ENCODE results near the gene GTF2A1L.

- TF ChIP-seq CTCF (IDR thresholded peaks at IDR 0.05; ENCODE audit: poor library complexity, severe bottlenecking) (no peak), REST (IDR thresholded peaks at IDR 0.05; ENCODE audit: borderline replicate concordance) (no peak), EZH2 (IDR thresholded peaks at IDR 0.05; ENCODE audit: borderline replicate concordance, insufficient read depth, low read length, poor library complexity, severe bottlenecking) (no peak), TAF1 (IDR thresholded peaks at IDR 0.05; ENCODE audit: low read depth) (no peak), POLR2AphosphoS5 (IDR thresholded peaks at IDR 0.05) (no peak), EP300 (conservative IDR thresholded peaks at IDR 0.05; ENCODE audit: poor library complexity, severe bottlenecking) (no peak)
Observed at GRCh38 chr2:48607307-48608014, 10.2 kb upstream of the GTF2A1L start.
